DND-41 (cell line): ENCODE measurements around the gene UBD.

Experiments used
- ATAC-seq: fragments of 200-7000 bp; cut with Tn5 transposase; 3 replicates; pipeline ENCODE4 v1.9.1; 2021; ENCODE audit warnings: low read depth; ENCODE audit not compliant: insufficient read depth
- DNase-seq: peaks from one replicate; pipeline ENCODE4 v3.0.0-alpha.2; 2020
- H2AFZ ChIP-seq: 2 replicates; pipeline ENCODE4 v1.6.0; 2012; ENCODE audit warnings: low read depth, low read length
- H3K27ac ChIP-seq: 2 replicates; pipeline ENCODE4 v1.5.1; 2012; ENCODE audit warnings: low read length, inconsistent platforms
- H3K27me3 ChIP-seq: fragments of 200-600 bp; sonication (generic); 2 replicates; pipeline ENCODE4 v1.6.0; 2012; ENCODE audit warnings: low read length, mild to moderate bottlenecking, inconsistent platforms; ENCODE audit not compliant: insufficient read depth, poor library complexity
- H3K36me3 ChIP-seq: 2 replicates; pipeline ENCODE4 v1.5.1; 2012; ENCODE audit warnings: low read length, inconsistent platforms; ENCODE audit not compliant: insufficient read depth
- H3K4me1 ChIP-seq: 2 replicates; pipeline ENCODE4 v1.5.1; 2012; ENCODE audit warnings: mild to moderate bottlenecking, low read length; ENCODE audit not compliant: insufficient read depth
- H3K4me2 ChIP-seq: 2 replicates; pipeline ENCODE4 v1.6.0; 2012; ENCODE audit warnings: mild to moderate bottlenecking, moderate library complexity, low read length, inconsistent platforms; ENCODE audit not compliant: insufficient read depth
- H3K4me3 ChIP-seq, 2 experiments: fragments of 200-600 bp in 1 of 2; shearing (Covaris generic) in 1 of 2; 2 replicates each; pipeline ENCODE4 v1.5.1; 2012 to 2016; ENCODE audit warnings: inconsistent platforms in 2 of 2, low read length in 2 of 2, mild to moderate bottlenecking in 2 of 2, low read depth in 1 of 2, moderate library complexity in 1 of 2
- H3K79me2 ChIP-seq: 2 replicates; pipeline ENCODE4 v1.6.0; 2012; ENCODE audit warnings: low read length, inconsistent platforms; ENCODE audit not compliant: insufficient read depth
- H3K9ac ChIP-seq: 2 replicates; pipeline ENCODE4 v1.6.0; 2012; ENCODE audit warnings: low read depth, mild to moderate bottlenecking, inconsistent platforms, low read length, moderate library complexity
- H3K9me3 ChIP-seq: 2 replicates; pipeline ENCODE4 v1.5.1; 2012; ENCODE audit warnings: low read length, moderate library complexity, mild to moderate bottlenecking, inconsistent platforms; ENCODE audit not compliant: insufficient read depth, severe bottlenecking
- H4K20me1 ChIP-seq: 2 replicates; pipeline ENCODE4 v1.6.0; 2012; ENCODE audit warnings: low read length; ENCODE audit not compliant: insufficient read depth
- CTCF ChIP-seq: IDR thresholded peaks from 2 replicates; pipeline ENCODE4 v1.5.1; 2012; ENCODE audit warnings: borderline replicate concordance, low read length, moderate library complexity, mild to moderate bottlenecking; ENCODE audit not compliant: poor library complexity, severe bottlenecking; ENCODE audit errors: extremely low read depth
- EZH2 ChIP-seq: IDR thresholded peaks from 3 replicates; pipeline ENCODE4 v1.6.1; 2012; ENCODE audit warnings: borderline replicate concordance, low read depth, mild to moderate bottlenecking, moderate library complexity, low read length, inconsistent platforms; ENCODE audit not compliant: severe bottlenecking

The UBD gene

GRCh38 chr6:29528988-29529560, 30.5 kb downstream of the UBD start:
- no peak overlapping the region for H3K4me3 ChIP-seq

GRCh38 chr6:29528300-29528931, 31.1 kb downstream of the UBD start:
- TF ChIP-seq CTCF: no peak
- TF ChIP-seq EZH2: no peak
- H3K79me2 ChIP-seq: no peaks in the 10 kb centered on the region
- H3K4me2 ChIP-seq: no peak overlapping the region
- DNase-seq (no peak), ATAC-seq (no peak)
- H3K4me3 ChIP-seq: no peak overlapping the region
- no peak overlapping the region for H2AFZ ChIP-seq
- H3K36me3 ChIP-seq: no peaks in the 10 kb centered on the region
- no peak overlapping the region for H3K27ac ChIP-seq
- no peaks in the 10 kb centered on the region for H3K27me3 ChIP-seq
- no peaks in the 10 kb centered on the region for H3K4me1 ChIP-seq
- H4K20me1 ChIP-seq: no peaks in the 10 kb centered on the region
- H3K9me3 ChIP-seq: peaks cover 2% of the 10 kb centered on the region
- no peak overlapping the region for H3K9ac ChIP-seq

More at GRCh38 chr6:29528988-29529560, 30.5 kb downstream of the UBD start:
- no peaks in the 10 kb centered on the region for H3K4me1 ChIP-seq
- H2AFZ ChIP-seq: no peak overlapping the region
- H3K79me2 ChIP-seq: no peaks in the 10 kb centered on the region
- H3K27me3 ChIP-seq: no peaks in the 10 kb centered on the region
- no peaks in the 10 kb centered on the region for H4K20me1 ChIP-seq
- H3K9ac ChIP-seq: no peak overlapping the region
- no peak overlapping the region for H3K27ac ChIP-seq
- no peaks in the 10 kb centered on the region for H3K9me3 ChIP-seq
- ATAC-seq: no peak
- TF ChIP-seq CTCF (no peak), EZH2 (no peak)
- DNase-seq: no peak
- no peaks in the 10 kb centered on the region for H3K36me3 ChIP-seq
- H3K4me2 ChIP-seq: no peak overlapping the region

- Histone ChIP-seq H3K9ac (no peak overlapping the region), H3K4me2 (no peak overlapping the region), H3K4me3 (no peak overlapping the region), H4K20me1 (no peaks in the 10 kb centered on the region), H3K4me1 (no peaks in the 10 kb centered on the region), H3K9me3 (peaks cover 6% of the 10 kb centered on the region), H2AFZ (no peak overlapping the region), H3K36me3 (no peaks in the 10 kb centered on the region), H3K79me2 (no peaks in the 10 kb centered on the region), H3K27me3 (no peaks in the 10 kb centered on the region), H3K27ac (no peak overlapping the region)
- ATAC-seq (no peak), DNase-seq (no peak)
- TF ChIP-seq CTCF (no peak), EZH2 (no peak)
These were observed 32.0 kb downstream of the UBD start for GRCh38 chr6:29527564-29527963.
